IMR-90 (cell line): ENCODE results near the gene MBOAT1. TPM values are rescaled to one million over a fixed set of nuclear protein-coding genes. Genes with fewer than 3 reads are reported as not detected.

Experiments
- ATAC-seq: fragments of 200-7000 bp; cut with Tn5 transposase; 2 replicates; pipeline ENCODE4 v1.9.1; 2020; ENCODE audit warnings: low read depth, mild to moderate bottlenecking, moderate library complexity
- BruUV-seq: library from RNA; stranded (reverse); fragments of 400-500 nt; replicated peaks from 2 replicates; lab custom pipeline; 2021; lab: Mats Ljungman, UMichigan
- CTCF ChIA-PET: fragments of 300-600 bp; formaldehyde crosslinking; extraction: SDS; loops from one replicate; lab custom pipeline; 2021; ENCODE audit warnings: antibody characterized with exemption; lab: Yijun Ruan, JAX
- POLR2A ChIA-PET: fragments of 300-600 bp; sonication (Branson Sonifier 250); formaldehyde crosslinking; loops from one replicate; lab custom pipeline; 2022; ENCODE audit warnings: antibody characterized with exemption; ENCODE audit not compliant: unreplicated experiment; lab: Charles Lee
- DNase-seq: peaks from one replicate; pipeline ENCODE4 v3.0.0; 2013
- H2AFZ ChIP-seq: replicated peaks from 2 replicates; pipeline ENCODE3; 2013; ENCODE audit warnings: low read length, mild to moderate bottlenecking; ENCODE audit not compliant: poor library complexity
- H2AK5ac ChIP-seq: 2 replicates; pipeline ENCODE4 v1.6.1; 2013; ENCODE audit warnings: low read depth, low read length, inconsistent platforms
- H2AK9ac ChIP-seq: replicated peaks from 2 replicates; pipeline ENCODE3; 2013; ENCODE audit warnings: mild to moderate bottlenecking, low read depth, low read length, moderate library complexity; ENCODE audit not compliant: poor library complexity
- H2BK120ac ChIP-seq: 2 replicates; pipeline ENCODE4 v1.6.1; 2013; ENCODE audit warnings: low read depth, low read length, inconsistent platforms
- H2BK15ac ChIP-seq: 3 replicates; pipeline ENCODE4 v1.6.1; 2013; ENCODE audit warnings: low read depth, low read length, inconsistent platforms
- H2BK20ac ChIP-seq: 2 replicates; pipeline ENCODE4 v1.6.1; 2013; ENCODE audit warnings: low read depth, mild to moderate bottlenecking, inconsistent platforms, low read length, moderate library complexity
- H2BK5ac ChIP-seq: 2 replicates; pipeline ENCODE4 v1.6.1; 2013; ENCODE audit warnings: mild to moderate bottlenecking, low read depth, low read length, inconsistent platforms; ENCODE audit not compliant: poor library complexity, severe bottlenecking
- H3K14ac ChIP-seq: replicated peaks from 2 replicates; pipeline ENCODE4 v1.6.1; 2013; ENCODE audit warnings: low read depth, low read length, inconsistent platforms
- H3K18ac ChIP-seq: 2 replicates; pipeline ENCODE4 v1.6.1; 2013; ENCODE audit warnings: low read depth, low read length, control low read depth
- H3K23ac ChIP-seq: 2 replicates; pipeline ENCODE4 v1.6.1; 2013; ENCODE audit warnings: low read depth, low read length, inconsistent platforms
- H3K27ac ChIP-seq: 2 replicates; pipeline ENCODE4 v1.5.1; 2013; ENCODE audit warnings: mild to moderate bottlenecking, control low read depth, low read length; ENCODE audit not compliant: insufficient read depth
- H3K27me3 ChIP-seq: 2 replicates; pipeline ENCODE4 v1.6.1; 2013; ENCODE audit warnings: low read length; ENCODE audit not compliant: control insufficient read depth, insufficient read depth
- H3K36me3 ChIP-seq: 2 replicates; pipeline ENCODE4 v1.6.1; 2013; ENCODE audit warnings: low read length, mixed read lengths; ENCODE audit not compliant: control insufficient read depth, insufficient read depth
- H3K4ac ChIP-seq: 2 replicates; pipeline ENCODE4 v1.6.1; 2013; ENCODE audit warnings: low read depth, low read length, inconsistent platforms
- H3K4me1 ChIP-seq: 2 replicates; pipeline ENCODE4 v1.6.1; 2013; ENCODE audit warnings: low read length, mixed read lengths; ENCODE audit not compliant: control insufficient read depth, insufficient read depth
- H3K4me2 ChIP-seq: 2 replicates; pipeline ENCODE4 v1.6.1; 2013; ENCODE audit warnings: low read depth, mild to moderate bottlenecking, control low read depth, low read length, moderate library complexity
- H3K4me3 ChIP-seq: 2 replicates; pipeline ENCODE4 v1.5.1; 2013; ENCODE audit warnings: low read depth, mild to moderate bottlenecking, control low read depth, low read length, moderate library complexity; ENCODE audit not compliant: insufficient read depth
- H3K56ac ChIP-seq: 2 replicates; pipeline ENCODE4 v1.6.1; 2013; ENCODE audit warnings: low read length, inconsistent platforms; ENCODE audit not compliant: insufficient read depth; ENCODE audit errors: extremely low read depth
- H3K79me1 ChIP-seq, 2 experiments: 2 replicates each; pipeline ENCODE4 v1.6.1; 2013; ENCODE audit warnings: low read length in 2 of 2, inconsistent platforms in 1 of 2, low read depth in 1 of 2
- H3K9ac ChIP-seq: 2 replicates; pipeline ENCODE4 v1.6.1; 2013; ENCODE audit warnings: low read depth, low read length, control low read depth
- H3K9me1 ChIP-seq: 2 replicates; pipeline ENCODE4 v1.6.1; 2013; ENCODE audit warnings: low read length, inconsistent platforms; ENCODE audit not compliant: insufficient read depth
- H3K9me3 ChIP-seq: 2 replicates; pipeline ENCODE4 v1.6.1; 2013; ENCODE audit warnings: low read length; ENCODE audit not compliant: control insufficient read depth, insufficient read depth
- H4K20me1 ChIP-seq: 2 replicates; pipeline ENCODE4 v1.6.1; 2013; ENCODE audit warnings: low read length, inconsistent platforms; ENCODE audit not compliant: insufficient read depth
- H4K5ac ChIP-seq: 2 replicates; pipeline ENCODE4 v1.6.1; 2013; ENCODE audit warnings: mild to moderate bottlenecking, low read depth, low read length, control low read depth
- H4K8ac ChIP-seq, 2 experiments: 2 replicates each; pipeline ENCODE4 v1.6.1; 2013; ENCODE audit warnings: low read depth in 2 of 2, low read length in 2 of 2, control low read depth in 1 of 2, inconsistent platforms in 1 of 2
- H4K91ac ChIP-seq: 2 replicates; pipeline ENCODE4 v1.6.1; 2013; ENCODE audit warnings: low read depth, low read length, inconsistent platforms; ENCODE audit not compliant: insufficient read depth
- BHLHE40 ChIP-seq: fragments of 150-350 bp; IDR thresholded peaks from 2 replicates; pipeline ENCODE4 v1.6.1; 2016; ENCODE audit warnings: mild to moderate bottlenecking, low read depth, low read length
- CEBPB ChIP-seq: IDR thresholded peaks from 2 replicates; pipeline ENCODE4 v1.6.1; 2012; ENCODE audit warnings: low read depth, low read length, improper control_type of control experiment
- CHD1 ChIP-seq: IDR thresholded peaks from 2 replicates; pipeline ENCODE4 v1.6.1; 2012; ENCODE audit warnings: low read depth, low read length, improper control_type of control experiment
- CTCF ChIP-seq: conservative IDR thresholded peaks from 2 replicates; pipeline ENCODE4 v1.5.1; 2012; ENCODE audit warnings: mild to moderate bottlenecking, low read depth, low read length, improper control_type of control experiment
- ELK1 ChIP-seq: fragments of 150-350 bp; IDR thresholded peaks from 2 replicates; pipeline ENCODE4 v1.6.1; 2016; ENCODE audit warnings: low read depth, mild to moderate bottlenecking, low read length, moderate library complexity, borderline replicate concordance
- FOS ChIP-seq: fragments of 150-350 bp; IDR thresholded peaks from 2 replicates; pipeline ENCODE4 v1.6.1; 2016; ENCODE audit warnings: low read depth, low read length
- MAFK ChIP-seq: IDR thresholded peaks from 2 replicates; pipeline ENCODE4 v1.6.1; 2012; ENCODE audit warnings: low read depth, low read length, improper control_type of control experiment
- MAZ ChIP-seq: IDR thresholded peaks from 2 replicates; pipeline ENCODE4 v1.6.1; 2012; ENCODE audit warnings: low read depth, mild to moderate bottlenecking, low read length, improper control_type of control experiment, moderate library complexity, borderline replicate concordance
- MXI1 ChIP-seq: IDR thresholded peaks from 2 replicates; pipeline ENCODE4 v1.6.1; 2012; ENCODE audit warnings: low read depth, mild to moderate bottlenecking, low read length, moderate library complexity, borderline replicate concordance
- NFE2L2 ChIP-seq: fragments of 150-350 bp; IDR thresholded peaks from 2 replicates; pipeline ENCODE4 v1.6.1; 2016; ENCODE audit warnings: low read depth, mild to moderate bottlenecking, low read length
- POLR2A ChIP-seq: IDR thresholded peaks from 2 replicates; pipeline ENCODE4 v1.6.1; 2012; ENCODE audit warnings: mild to moderate bottlenecking, low read depth, low read length
- RAD21 ChIP-seq: IDR thresholded peaks from 2 replicates; pipeline ENCODE4 v1.6.1; 2012; ENCODE audit warnings: low read length, improper control_type of control experiment
- RCOR1 ChIP-seq: IDR thresholded peaks from 2 replicates; pipeline ENCODE4 v1.6.1; 2012; ENCODE audit warnings: mild to moderate bottlenecking, low read length, improper control_type of control experiment; ENCODE audit not compliant: insufficient replicate concordance
- RFX5 ChIP-seq: IDR thresholded peaks from 2 replicates; pipeline ENCODE4 v1.8.0; 2012; ENCODE audit warnings: low read depth, mild to moderate bottlenecking, low read length, moderate library complexity
- SMC3 ChIP-seq: fragments of 150-350 bp; IDR thresholded peaks from 2 replicates; pipeline ENCODE4 v1.6.1; 2016; ENCODE audit warnings: low read depth, mild to moderate bottlenecking, antibody characterized with exemption, low read length, moderate library complexity
- USF2 ChIP-seq: fragments of 150-350 bp; IDR thresholded peaks from 2 replicates; pipeline ENCODE4 v1.6.1; 2017; ENCODE audit warnings: mild to moderate bottlenecking, antibody characterized with exemption, low read length, low read depth
- WGBS, 2 experiments: methylation state at CpG; one replicate each; pipeline versions ENCODE4 v1.1.5 to v1.1.7; 2013; ENCODE audit warnings: missing lambda C conversion rate in 2 of 2; ENCODE audit not compliant: insufficient read length in 1 of 2; ENCODE audit errors: extremely low coverage in 2 of 2; 5-methylcytosine and 5-hydroxymethylcytosine counted together
- dilution Hi-C: fragments of 300-500 bp; cut with HindIII; formaldehyde crosslinking; loops from one replicate; pipeline ENCODE4 v1.14.3; 2018; ENCODE audit warnings: low sequenced_read_pairs; ENCODE audit not compliant: unreplicated experiment
- in situ Hi-C: fragments of 300-500 bp; cut with MboI; formaldehyde crosslinking; loops from 3 replicates; pipeline ENCODE4 v1.14.3; 2019; ENCODE audit warnings: low sequenced_read_pairs, inconsistent platforms, mixed read lengths
- intact Hi-C: fragments of 100-400 bp; cut with micrococcal nuclease; formaldehyde crosslinking; loops from 2 replicates; pipeline ENCODE4 v1.10.0; 2022
- polyA plus RNA-seq, 3 experiments: library from polyadenylated mRNA; depleted of rRNA; stranded (reverse); fragments of >200 nt; gene quantifications; 2 replicates each; pipeline ENCODE4 v1.2.3, GENCODE V29; 2012; ENCODE audit warnings: low replicate concordance in 1 of 3
- total RNA-seq: library from RNA; depleted of rRNA; stranded (reverse); fragments of >200 nt; gene quantifications from 2 replicates; pipeline ENCODE4 v1.2.3, GENCODE V29; 2012

Gene MBOAT1
- total and polyA plus RNA-seq, 2 of the 4 experiments (the other 2 are of a cell fraction): 1.6 to 4.7 TPM

GRCh38 chr6:20104696-20105095 is 107.6 kb downstream of the MBOAT1 start:
- Histone ChIP-seq H3K9ac (no peak overlapping the region), H3K27me3 (no peaks in the 10 kb centered on the region), H2BK20ac (no peak overlapping the region), H3K4me1 (no peaks in the 10 kb centered on the region), H2AFZ (no peak overlapping the region), H3K27ac (no peak overlapping the region), H3K4me3 (no peak overlapping the region), H4K5ac (no peak overlapping the region), H3K4ac (no peak overlapping the region), H3K9me1 (no peaks in the 10 kb centered on the region), H4K20me1 (no peaks in the 10 kb centered on the region), H2BK5ac (no peak overlapping the region), H3K23ac (no peak overlapping the region), H2AK5ac (no peak overlapping the region), H2BK120ac (no peak overlapping the region), H3K9me3 (no peaks in the 10 kb centered on the region), H3K79me1 (no peaks in the 10 kb centered on the region), H3K18ac (no peak overlapping the region), H3K56ac (no peak overlapping the region), H2BK15ac (no peak overlapping the region), H2AK9ac (no peak overlapping the region), H3K36me3 (no peaks in the 10 kb centered on the region), H4K91ac (no peak overlapping the region), H3K14ac (no peak overlapping the region), H4K8ac (no peak overlapping the region), H3K4me2 (no peak overlapping the region)
- dilution Hi-C loops: no loop called here
- WGBS, 2 experiments: no CpG with 5 or more reads among the region's 2 CpGs
- in situ Hi-C loops: no loop called here
- TF ChIP-seq MAFK (no peak), CHD1 (no peak), MAZ (no peak), USF2 (no peak), BHLHE40 (no peak), SMC3 (no peak), NFE2L2 (no peak), RAD21 (no peak), MXI1 (no peak), POLR2A (no peak), CTCF (no peak), ELK1 (no peak), CEBPB (no peak), FOS (no peak), RCOR1 (no peak), RFX5 (no peak)
- intact Hi-C loops: no loop called here
- ATAC-seq: no peak
- no peak for DNase-seq
- ChIA-PET CTCF (interaction anchor here (0.7 kb wide), 1 partner anchor 103 kb away, joined by 4 read pairs; no protein-coding TSS in a partner anchor), POLR2A (no interaction called here)
- BruUV-seq: no TSS peak
